C4-2B (cell line): ENCODE data around the gene GLRX.

Source experiments
- CTCF ChIP-seq: fragments of 450-650 bp; conservative IDR thresholded peaks from 2 replicates; pipeline ENCODE4 v1.5.1; 2017; ENCODE audit warnings: mild to moderate bottlenecking
- ZFX ChIP-seq: fragments of 450-650 bp; IDR thresholded peaks from 2 replicates; pipeline ENCODE4 v1.6.1; 2017

- no peak for TF ChIP-seq ZFX
- no peak for TF ChIP-seq CTCF
Observed at GRCh38 chr5:95773335-95774059, 49.0 kb downstream of the GLRX start.
